Measurements from ENCODE around the gene TIAM2. TPM values are rescaled to one million over a fixed set of nuclear protein-coding genes. Genes with fewer than 3 reads are reported as not detected.

The TIAM2 gene
- total RNA-seq, 4 donors from 2014 or later, result 4.2 to 12.7 (median 7.5) TPM

DNA sequence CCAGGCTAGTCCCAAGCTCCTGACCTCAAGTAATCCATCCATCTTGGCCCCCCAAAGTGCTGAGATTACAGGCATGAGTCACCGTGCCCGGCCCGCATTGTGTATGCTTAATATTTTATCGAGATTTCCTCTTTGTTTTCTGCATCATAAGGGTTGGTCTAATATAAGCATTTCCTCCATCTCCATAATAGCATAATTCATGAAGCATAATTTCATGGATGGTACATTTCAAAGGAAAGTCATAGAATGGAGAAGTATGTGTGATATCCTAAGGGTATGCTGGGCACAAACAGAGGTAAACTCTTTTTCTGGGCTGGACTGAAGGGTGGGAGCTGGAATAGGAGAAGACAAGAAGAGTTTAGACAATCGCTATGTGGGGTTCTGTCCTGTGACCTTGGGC, 17.5 kb upstream of the TIAM2 start:
- Histone ChIP-seq H3K36me3 (no peaks in the 10 kb centered on the region), H3K4me1 (no peaks in the 10 kb centered on the region), H3K27me3 (no peaks in the 10 kb centered on the region), H3K9me3 (no peaks in the 10 kb centered on the region), H3K27ac (no peak overlapping the region), H3K4me3 (no peak overlapping the region)
- WGBS, 2 donors (ENCODE audit: low coverage in 1 of 2), result 90 to 92% methylated on average over 5 of the region's 5 CpGs
- in situ Hi-C loops (cut with MboI; ENCODE audit: low pct_ligation_motif_present in 1 of 4, low pct_unique_long_range_greater_than_20kb in 1 of 4, low sequenced_read_pairs in 3 of 4), result no loop called here
- DNase-seq, result no peak
- intact Hi-C loops (cut with DNase I; ENCODE audit: low total_unique reads), result no loop called here
- no peak for TF ChIP-seq POLR2AphosphoS5 (IDR thresholded peaks at IDR 0.05)

DNA sequence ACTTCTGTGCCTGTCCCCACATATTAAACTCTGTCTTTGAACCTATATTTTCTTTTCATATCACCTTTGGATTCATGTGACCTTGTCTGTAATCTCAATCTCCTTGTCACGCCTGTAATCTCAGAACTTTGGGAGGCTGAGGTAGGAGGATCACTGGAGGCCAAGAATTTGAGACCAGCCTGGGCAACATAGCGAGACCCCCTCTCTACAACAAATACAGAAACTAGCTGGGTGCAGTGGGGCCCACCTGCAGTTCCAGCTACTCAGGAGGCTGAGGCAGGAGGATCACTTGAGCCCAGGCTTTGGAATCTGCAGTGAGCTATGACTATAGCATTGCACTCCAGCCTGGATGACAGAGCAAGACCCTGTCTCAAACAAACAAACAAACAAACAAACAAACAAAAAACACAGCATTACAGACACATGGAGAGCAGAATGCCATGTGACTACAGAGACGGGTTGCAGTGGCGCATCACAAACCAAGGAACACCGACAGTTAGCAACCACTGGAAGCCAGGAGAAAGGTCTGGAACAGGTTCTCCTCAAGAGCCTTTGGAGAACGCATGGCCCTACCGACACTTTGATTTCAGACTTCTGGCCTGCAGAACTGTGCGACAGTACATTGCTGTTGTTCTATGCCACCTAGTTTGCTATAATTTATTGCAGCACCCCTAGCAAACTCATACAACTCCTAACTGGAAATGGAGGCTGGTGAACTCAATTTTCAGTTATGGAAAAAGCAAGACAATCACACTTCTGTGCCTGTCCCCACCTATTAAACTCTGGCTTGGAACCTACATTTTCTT, 14.6 kb upstream of the TIAM2 start:
- no peaks in the 10 kb centered on the region for H3K9me3 ChIP-seq
- intact Hi-C loops (cut with DNase I; ENCODE audit: low total_unique reads), result no loop called here
- H3K27ac ChIP-seq, result no peak overlapping the region
- H3K27me3 ChIP-seq, result no peaks in the 10 kb centered on the region
- 95 to 98% methylated on average over 6 to 8 of the region's 8 CpGs for WGBS, 2 donors (ENCODE audit: low coverage in 1 of 2)
- H3K4me3 ChIP-seq, result no peak overlapping the region
- no peak for DNase-seq
- TF ChIP-seq EP300 (IDR thresholded peaks at IDR 0.05; ENCODE audit: low read depth), result no peak
- TF ChIP-seq POLR2AphosphoS5 (IDR thresholded peaks at IDR 0.05), result no peak
- no peak for TF ChIP-seq POLR2A (IDR thresholded peaks at IDR 0.05)
- TF ChIP-seq, protein P1, sequence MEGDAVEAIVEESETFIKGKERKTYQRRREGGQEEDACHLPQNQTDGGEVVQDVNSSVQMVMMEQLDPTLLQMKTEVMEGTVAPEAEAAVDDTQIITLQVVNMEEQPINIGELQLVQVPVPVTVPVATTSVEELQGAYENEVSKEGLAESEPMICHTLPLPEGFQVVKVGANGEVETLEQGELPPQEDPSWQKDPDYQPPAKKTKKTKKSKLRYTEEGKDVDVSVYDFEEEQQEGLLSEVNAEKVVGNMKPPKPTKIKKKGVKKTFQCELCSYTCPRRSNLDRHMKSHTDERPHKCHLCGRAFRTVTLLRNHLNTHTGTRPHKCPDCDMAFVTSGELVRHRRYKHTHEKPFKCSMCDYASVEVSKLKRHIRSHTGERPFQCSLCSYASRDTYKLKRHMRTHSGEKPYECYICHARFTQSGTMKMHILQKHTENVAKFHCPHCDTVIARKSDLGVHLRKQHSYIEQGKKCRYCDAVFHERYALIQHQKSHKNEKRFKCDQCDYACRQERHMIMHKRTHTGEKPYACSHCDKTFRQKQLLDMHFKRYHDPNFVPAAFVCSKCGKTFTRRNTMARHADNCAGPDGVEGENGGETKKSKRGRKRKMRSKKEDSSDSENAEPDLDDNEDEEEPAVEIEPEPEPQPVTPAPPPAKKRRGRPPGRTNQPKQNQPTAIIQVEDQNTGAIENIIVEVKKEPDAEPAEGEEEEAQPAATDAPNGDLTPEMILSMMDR (IDR thresholded peaks at IDR 0.05), result no peak
- H3K4me1 ChIP-seq, result no peaks in the 10 kb centered on the region
- in situ Hi-C loops (cut with MboI; ENCODE audit: low pct_ligation_motif_present in 1 of 4, low pct_unique_long_range_greater_than_20kb in 1 of 4, low sequenced_read_pairs in 3 of 4), result no loop called here
- H3K36me3 ChIP-seq, result no peaks in the 10 kb centered on the region

DNA sequence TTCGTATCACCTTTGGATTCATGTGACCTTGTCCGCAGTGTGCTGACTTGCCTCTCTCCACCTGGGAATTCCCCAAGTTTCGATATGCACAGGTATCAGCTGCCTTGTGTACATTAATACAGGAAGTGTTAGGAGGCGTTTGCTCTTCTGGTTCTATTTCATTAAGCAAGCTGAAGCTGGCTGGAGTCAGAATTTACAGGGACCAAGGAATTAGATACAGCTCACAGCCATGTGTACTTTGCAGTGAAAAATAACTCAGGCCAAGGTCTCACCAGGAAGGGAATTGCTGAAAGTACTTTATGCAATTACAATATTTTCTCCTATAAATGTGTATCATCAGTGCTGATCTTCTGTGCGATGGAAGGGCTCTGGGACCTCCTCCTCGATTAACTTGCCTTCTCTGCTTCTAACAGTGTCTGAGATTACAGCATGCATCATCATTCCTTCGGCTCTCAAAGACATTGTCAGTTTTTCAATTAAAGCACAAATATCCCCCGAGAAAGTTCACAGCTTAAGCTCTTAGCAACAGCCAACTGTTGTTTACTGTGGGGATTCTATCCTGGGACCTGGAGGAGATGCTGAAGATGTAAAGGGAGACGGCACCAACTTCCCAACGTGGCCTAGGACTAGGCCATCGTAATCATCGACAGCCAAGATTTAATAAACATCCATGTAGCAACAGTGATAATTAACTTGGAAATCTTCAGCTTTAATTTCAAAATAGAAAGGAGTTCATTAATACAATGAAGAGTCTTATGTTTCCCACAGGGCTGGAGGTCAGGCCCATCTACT, 13.8 kb upstream of the TIAM2 start:
- Histone ChIP-seq H3K4me3 (no peak overlapping the region), H3K27me3 (no peaks in the 10 kb centered on the region), H3K4me1 (no peaks in the 10 kb centered on the region), H3K9me3 (no peaks in the 10 kb centered on the region), H3K27ac (no peak overlapping the region), H3K36me3 (no peaks in the 10 kb centered on the region)
- DNase-seq, result no peak
- intact Hi-C loops (cut with DNase I; ENCODE audit: low total_unique reads), result no loop called here
- in situ Hi-C loops (cut with MboI; ENCODE audit: low pct_ligation_motif_present in 1 of 4, low pct_unique_long_range_greater_than_20kb in 1 of 4, low sequenced_read_pairs in 3 of 4), result no loop called here
- 63 to 67% methylated on average over 12 of the region's 12 CpGs for WGBS, 2 donors (ENCODE audit: low coverage in 1 of 2)
- no peak for TF ChIP-seq POLR2A (IDR thresholded peaks at IDR 0.05)
- no peak for TF ChIP-seq EP300 (IDR thresholded peaks at IDR 0.05; ENCODE audit: low read depth)
- TF ChIP-seq POLR2AphosphoS5 (IDR thresholded peaks at IDR 0.05), result no peak
- TF ChIP-seq, protein P1 (IDR thresholded peaks at IDR 0.05), result no peak

DNA sequence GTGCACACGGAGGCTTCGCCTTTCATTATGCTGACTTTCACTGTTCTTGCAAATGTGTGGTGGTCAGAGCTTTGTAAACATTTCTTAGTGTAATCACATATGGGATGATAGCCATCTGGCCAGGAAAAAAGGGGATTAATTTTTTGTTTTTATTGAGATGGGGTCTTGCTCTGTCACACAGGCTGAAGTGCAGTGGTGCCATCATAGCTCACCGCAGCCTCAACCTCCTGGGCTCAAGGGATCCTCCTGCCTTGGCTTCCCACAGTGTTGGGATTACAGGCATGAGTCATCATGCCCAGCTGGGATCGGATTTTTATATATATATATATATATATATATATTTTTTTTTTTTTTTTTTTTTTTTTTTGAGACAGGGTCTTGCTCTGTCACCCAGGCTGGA, 11.0 kb upstream of the TIAM2 start:
- Histone ChIP-seq H3K27ac (no peak overlapping the region), H3K27me3 (no peaks in the 10 kb centered on the region), H3K4me1 (peaks cover 0 to 10% (median 4%) of the 10 kb centered on the region in 4 donors), H3K9me3 (no peaks in the 10 kb centered on the region), H3K4me3 (no peak overlapping the region), H3K36me3 (no peaks in the 10 kb centered on the region)
- no peak for DNase-seq
- 74 to 78% methylated on average over 4 of the region's 4 CpGs for WGBS, 2 donors (ENCODE audit: low coverage in 1 of 2)
- TF ChIP-seq, protein P1 (IDR thresholded peaks at IDR 0.05), result no peak
- TF ChIP-seq POLR2AphosphoS5 (IDR thresholded peaks at IDR 0.05), result no peak
- TF ChIP-seq POLR2A (IDR thresholded peaks at IDR 0.05), result no peak
- no peak for TF ChIP-seq EP300 (IDR thresholded peaks at IDR 0.05; ENCODE audit: low read depth)
- in situ Hi-C loops (cut with MboI; ENCODE audit: low pct_ligation_motif_present in 1 of 4, low pct_unique_long_range_greater_than_20kb in 1 of 4, low sequenced_read_pairs in 3 of 4), result no loop called here
- intact Hi-C loops (cut with DNase I; ENCODE audit: low total_unique reads), result no loop called here

All from transverse colon (tissue), 4 donors.